ENCODE measurements around the gene PRKACA. TPM values are rescaled to one million over a fixed set of nuclear protein-coding genes. Genes with fewer than 3 reads are reported as not detected.

The PRKACA gene
- total and polyA plus RNA-seq, 2 experiments from 2014 or later = 5.3 to 37.4 TPM

DNA sequence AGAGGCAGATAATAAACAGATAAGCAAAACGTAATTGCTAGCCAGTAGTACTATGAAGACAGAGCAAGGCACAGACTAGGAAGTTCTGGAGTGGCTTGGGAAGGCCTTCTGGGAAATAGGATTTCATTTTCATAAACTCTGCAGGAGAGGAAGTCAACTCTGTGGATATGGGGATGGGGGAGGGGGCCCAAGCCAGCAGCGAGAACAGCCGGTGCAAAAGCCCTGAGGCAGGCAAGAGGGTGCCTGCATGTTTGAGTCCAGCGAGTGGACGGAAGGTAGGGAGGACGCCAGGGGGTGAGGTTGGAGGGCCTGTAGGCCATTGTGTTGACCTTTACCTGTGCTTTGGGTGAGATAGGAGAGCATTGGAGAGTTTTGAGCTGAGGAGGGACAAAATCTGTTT lies 27.8 kb upstream of the PRKACA start:
- H3K79me2 ChIP-seq (ENCODE audit: insufficient read depth) = peaks cover 21% of the 10 kb centered on the region
- H3K27me3 ChIP-seq (replicated peaks; ENCODE audit: insufficient read depth) = no peaks in the 10 kb centered on the region
- H2AFZ ChIP-seq = no peak overlapping the region
- no peak overlapping the region for H3K27ac ChIP-seq
- no peak for DNase-seq
- no peaks in the 10 kb centered on the region for H3K9me3 ChIP-seq (ENCODE audit: low read depth)
- H3K9ac ChIP-seq = no peak overlapping the region
- no peak overlapping the region for H3K4me3 ChIP-seq
- peaks cover 9% of the 10 kb centered on the region; the same call in 1 of the 2 replicates for H3F3A ChIP-seq (ENCODE audit: insufficient read depth)
- H3K4me1 ChIP-seq (ENCODE audit: insufficient read depth) = peaks cover 31% of the 10 kb centered on the region
- no peaks in the 10 kb centered on the region for H3K9me2 ChIP-seq (ENCODE audit: insufficient read depth)
- H3K36me3 ChIP-seq (ENCODE audit: low read depth) = no peaks in the 10 kb centered on the region
- TF ChIP-seq EZH2 (IDR thresholded peaks at IDR 0.05; ENCODE audit: insufficient read depth, poor library complexity, severe bottlenecking) (no peak), EZH2phosphoT487 (IDR thresholded peaks at IDR 0.05; ENCODE audit: insufficient read depth, low read depth) (no peak)
- no peak overlapping the region for H3K4me2 ChIP-seq (ENCODE audit: unreplicated experiment)
- no peaks in the 10 kb centered on the region for H4K20me1 ChIP-seq (ENCODE audit: insufficient read depth)
- in situ Hi-C loops (cut with MboI) = no loop called here
- 93 to 95% methylated on average over 6 of the region's 6 CpGs for WGBS, 2 experiments (ENCODE audit: low coverage in 1 of 2, low lambda C conversion rate in 2 of 2, missing lambda C conversion rate in 2 of 2)

DNA sequence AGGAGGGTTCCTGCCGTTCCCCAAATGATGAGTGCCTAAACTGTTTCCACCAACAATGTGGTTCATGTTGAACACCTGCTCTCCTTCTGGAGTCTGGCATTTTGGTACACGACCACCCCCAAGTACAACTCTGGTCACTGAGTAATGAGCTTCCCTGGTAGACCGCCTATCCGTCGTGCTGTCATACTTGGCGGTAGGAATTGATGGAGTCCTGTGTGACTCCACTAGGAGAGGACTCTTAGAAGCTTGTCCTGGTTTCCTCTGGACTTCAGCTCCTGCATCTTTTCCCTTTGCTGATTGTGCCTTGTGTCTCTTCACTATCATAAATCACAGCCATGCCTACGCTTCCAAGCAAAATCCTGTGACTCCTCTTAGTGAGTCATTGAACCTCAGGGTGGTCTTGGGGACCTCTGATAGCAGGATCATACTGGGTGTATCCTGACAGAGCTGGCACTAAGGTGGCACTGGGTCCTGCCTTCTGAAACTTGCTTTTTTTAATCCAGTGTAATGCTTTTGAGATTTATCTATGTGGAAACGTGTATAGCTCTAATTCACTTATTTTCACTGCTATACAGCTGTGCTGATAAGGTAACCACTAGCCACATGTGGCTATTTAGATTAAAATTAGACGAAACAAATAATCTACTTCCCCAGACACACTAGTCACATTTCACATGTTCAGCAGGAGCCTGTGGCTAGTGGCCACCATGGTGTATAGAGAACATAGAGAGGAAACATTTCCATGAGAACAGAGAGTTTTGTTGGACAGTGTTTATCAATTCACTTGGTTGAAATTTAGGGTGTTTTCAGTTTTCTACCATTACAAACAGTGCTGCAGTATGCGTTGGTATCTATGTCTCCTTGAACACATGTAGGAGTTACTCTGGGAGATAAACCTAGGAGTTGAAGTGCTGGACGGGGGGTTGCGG lies 25.0 kb upstream of the PRKACA start:
- Histone ChIP-seq H3K4me2 (ENCODE audit: unreplicated experiment) (no peak overlapping the region), H3F3A (ENCODE audit: insufficient read depth) (peaks cover 16% of the 10 kb centered on the region), H3K9me2 (ENCODE audit: insufficient read depth) (no peaks in the 10 kb centered on the region), H2AFZ (no peak overlapping the region), H3K27me3 (replicated peaks; ENCODE audit: insufficient read depth) (no peaks in the 10 kb centered on the region), H3K4me3 (no peak overlapping the region), H3K4me1 (ENCODE audit: insufficient read depth) (peaks cover 30% of the 10 kb centered on the region), H3K79me2 (ENCODE audit: insufficient read depth) (peaks cover 23% of the 10 kb centered on the region; the same call in 1 of the 2 replicates), H3K27ac (no peak overlapping the region), H3K9me3 (ENCODE audit: low read depth) (no peaks in the 10 kb centered on the region), H3K36me3 (ENCODE audit: low read depth) (no peaks in the 10 kb centered on the region), H4K20me1 (ENCODE audit: insufficient read depth) (no peaks in the 10 kb centered on the region), H3K9ac (no peak overlapping the region)
- 78 to 87% methylated on average over 12 of the region's 12 CpGs for WGBS, 2 experiments (ENCODE audit: low coverage in 1 of 2, low lambda C conversion rate in 2 of 2, missing lambda C conversion rate in 2 of 2)
- no peak for TF ChIP-seq EZH2 (IDR thresholded peaks at IDR 0.05; ENCODE audit: insufficient read depth, poor library complexity, severe bottlenecking)
- no peak for TF ChIP-seq EZH2phosphoT487 (IDR thresholded peaks at IDR 0.05; ENCODE audit: insufficient read depth, low read depth)
- in situ Hi-C loops (cut with MboI) = no loop called here
- DNase-seq = no peak

DNA sequence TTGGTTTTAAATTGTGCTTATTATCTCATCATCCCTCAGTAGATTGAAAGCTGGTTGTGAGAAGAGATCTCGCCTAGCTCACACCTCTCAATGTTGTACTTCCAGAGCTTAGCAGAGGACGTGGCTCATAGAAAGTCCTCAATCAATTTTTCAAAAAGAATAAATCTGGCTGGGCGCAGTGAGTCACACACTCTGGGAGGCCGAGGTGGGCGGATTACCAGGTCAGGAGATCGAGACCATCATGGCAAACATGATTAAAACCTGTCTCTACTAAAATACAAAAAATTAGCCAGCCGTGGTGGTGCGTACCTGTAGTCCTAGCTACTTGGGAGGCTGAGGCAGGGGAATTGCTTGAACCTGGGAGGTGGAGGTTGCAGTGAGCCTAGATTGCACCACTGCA lies 23.5 kb upstream of the PRKACA start:
- H3K9me2 ChIP-seq (ENCODE audit: insufficient read depth) = no peaks in the 10 kb centered on the region
- H3K27ac ChIP-seq = no peak overlapping the region
- no peak overlapping the region for H3K4me2 ChIP-seq (ENCODE audit: unreplicated experiment)
- TF ChIP-seq EZH2phosphoT487 (IDR thresholded peaks at IDR 0.05; ENCODE audit: insufficient read depth, low read depth) (no peak), EZH2 (IDR thresholded peaks at IDR 0.05; ENCODE audit: insufficient read depth, poor library complexity, severe bottlenecking) (no peak)
- peaks cover 23% of the 10 kb centered on the region; the same call in 1 of the 2 replicates for H3K79me2 ChIP-seq (ENCODE audit: insufficient read depth)
- H4K20me1 ChIP-seq (ENCODE audit: insufficient read depth) = no peaks in the 10 kb centered on the region
- H3K4me1 ChIP-seq (ENCODE audit: insufficient read depth) = peaks cover 16% of the 10 kb centered on the region
- no peak overlapping the region for H2AFZ ChIP-seq
- in situ Hi-C loops (cut with MboI) = no loop called here
- H3K27me3 ChIP-seq (replicated peaks; ENCODE audit: insufficient read depth) = no peaks in the 10 kb centered on the region
- WGBS, 2 experiments (ENCODE audit: low coverage in 1 of 2, low lambda C conversion rate in 2 of 2, missing lambda C conversion rate in 2 of 2) = 95% methylated on average over 8 of the region's 8 CpGs
- DNase-seq = no peak
- peaks cover 9% of the 10 kb centered on the region for H3F3A ChIP-seq (ENCODE audit: insufficient read depth)
- no peak overlapping the region for H3K4me3 ChIP-seq
- no peaks in the 10 kb centered on the region for H3K36me3 ChIP-seq (ENCODE audit: low read depth)
- no peaks in the 10 kb centered on the region for H3K9me3 ChIP-seq (ENCODE audit: low read depth)
- H3K9ac ChIP-seq = no peak overlapping the region

DNA sequence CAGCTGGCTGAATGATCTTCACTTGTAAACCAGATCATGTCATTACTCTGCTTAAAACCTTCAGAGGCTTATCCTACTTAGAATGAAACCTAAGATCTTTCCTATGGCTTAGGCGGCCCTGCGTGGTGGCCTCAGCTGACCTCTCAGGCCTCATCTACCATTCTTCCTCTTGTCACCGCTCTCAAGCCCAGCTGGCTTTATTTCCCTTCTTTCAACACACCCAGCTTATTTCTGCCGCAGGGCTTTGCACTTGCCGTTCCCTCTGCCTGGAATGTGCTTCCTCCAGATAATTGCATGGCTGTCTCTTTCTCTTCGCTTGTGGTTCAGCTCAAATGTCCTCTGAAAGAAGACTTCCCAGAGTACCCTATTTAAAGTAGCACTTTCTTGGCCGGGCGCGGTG lies 22.4 kb upstream of the PRKACA start:
- TF ChIP-seq EZH2phosphoT487 (IDR thresholded peaks at IDR 0.05; ENCODE audit: insufficient read depth, low read depth) = no peak
- TF ChIP-seq EZH2 (IDR thresholded peaks at IDR 0.05; ENCODE audit: insufficient read depth, poor library complexity, severe bottlenecking) = no peak
- H3K27me3 ChIP-seq (replicated peaks; ENCODE audit: insufficient read depth) = no peaks in the 10 kb centered on the region
- H3K9me3 ChIP-seq (ENCODE audit: low read depth) = no peaks in the 10 kb centered on the region
- H3F3A ChIP-seq (ENCODE audit: insufficient read depth) = peaks cover 9% of the 10 kb centered on the region
- in situ Hi-C loops (cut with MboI) = no loop called here
- H3K79me2 ChIP-seq (ENCODE audit: insufficient read depth) = peaks cover 24% of the 10 kb centered on the region
- H2AFZ ChIP-seq = no peak overlapping the region
- H3K4me3 ChIP-seq = no peak overlapping the region
- peaks cover 16% of the 10 kb centered on the region for H3K4me1 ChIP-seq (ENCODE audit: insufficient read depth)
- WGBS, 2 experiments (ENCODE audit: low coverage in 1 of 2, low lambda C conversion rate in 2 of 2, missing lambda C conversion rate in 2 of 2) = 96 to 97% methylated on average over 9 of the region's 9 CpGs
- H3K36me3 ChIP-seq (ENCODE audit: low read depth) = no peaks in the 10 kb centered on the region
- no peak for DNase-seq
- H3K4me2 ChIP-seq (ENCODE audit: unreplicated experiment) = no peak overlapping the region
- H3K9me2 ChIP-seq (ENCODE audit: insufficient read depth) = no peaks in the 10 kb centered on the region
- H4K20me1 ChIP-seq (ENCODE audit: insufficient read depth) = no peaks in the 10 kb centered on the region
- H3K9ac ChIP-seq = no peak overlapping the region
- no peak overlapping the region for H3K27ac ChIP-seq

Measured in GM23248 (cell line).